HG02938 (cell line): ENCODE results near the gene ZNF343.

Experiments
- ATAC-seq: cut with Tn5 transposase; IDR thresholded peaks from one replicate; pipeline ENCODE4 v1.9.1; 2021; ENCODE audit warnings: mild to moderate bottlenecking, moderate library complexity; ENCODE audit not compliant: unreplicated experiment

Gene ZNF343

GRCh38 chr20:2446845-2447244 is 61.9 kb downstream of the ZNF343 start:
- no peak for ATAC-seq
